IMR-90 (cell line): ENCODE data around the gene CHRNB4. TPM values are rescaled to one million over a fixed set of nuclear protein-coding genes. Genes with fewer than 3 reads are reported as not detected.

Experiments
- ATAC-seq: fragments of 200-7000 bp; cut with Tn5 transposase; 2 replicates; pipeline ENCODE4 v1.9.1; 2020; ENCODE audit warnings: low read depth, mild to moderate bottlenecking, moderate library complexity
- BruUV-seq: library from RNA; stranded (reverse); fragments of 400-500 nt; replicated peaks from 2 replicates; lab custom pipeline; 2021; lab: Mats Ljungman, UMichigan
- CTCF ChIA-PET: fragments of 300-600 bp; formaldehyde crosslinking; extraction: SDS; loops from one replicate; lab custom pipeline; 2021; ENCODE audit warnings: antibody characterized with exemption; lab: Yijun Ruan, JAX
- POLR2A ChIA-PET: fragments of 300-600 bp; sonication (Branson Sonifier 250); formaldehyde crosslinking; loops from one replicate; lab custom pipeline; 2022; ENCODE audit warnings: antibody characterized with exemption; ENCODE audit not compliant: unreplicated experiment; lab: Charles Lee
- DNase-seq: peaks from one replicate; pipeline ENCODE4 v3.0.0; 2013
- H2AFZ ChIP-seq: replicated peaks from 2 replicates; pipeline ENCODE3; 2013; ENCODE audit warnings: low read length, mild to moderate bottlenecking; ENCODE audit not compliant: poor library complexity
- H2AK5ac ChIP-seq: 2 replicates; pipeline ENCODE4 v1.6.1; 2013; ENCODE audit warnings: low read depth, low read length, inconsistent platforms
- H2AK9ac ChIP-seq: replicated peaks from 2 replicates; pipeline ENCODE3; 2013; ENCODE audit warnings: mild to moderate bottlenecking, low read depth, low read length, moderate library complexity; ENCODE audit not compliant: poor library complexity
- H2BK120ac ChIP-seq: 2 replicates; pipeline ENCODE4 v1.6.1; 2013; ENCODE audit warnings: low read depth, low read length, inconsistent platforms
- H2BK15ac ChIP-seq: 3 replicates; pipeline ENCODE4 v1.6.1; 2013; ENCODE audit warnings: low read depth, low read length, inconsistent platforms
- H2BK20ac ChIP-seq: 2 replicates; pipeline ENCODE4 v1.6.1; 2013; ENCODE audit warnings: low read depth, mild to moderate bottlenecking, inconsistent platforms, low read length, moderate library complexity
- H2BK5ac ChIP-seq: 2 replicates; pipeline ENCODE4 v1.6.1; 2013; ENCODE audit warnings: mild to moderate bottlenecking, low read depth, low read length, inconsistent platforms; ENCODE audit not compliant: poor library complexity, severe bottlenecking
- H3K14ac ChIP-seq: replicated peaks from 2 replicates; pipeline ENCODE4 v1.6.1; 2013; ENCODE audit warnings: low read depth, low read length, inconsistent platforms
- H3K18ac ChIP-seq: 2 replicates; pipeline ENCODE4 v1.6.1; 2013; ENCODE audit warnings: low read depth, low read length, control low read depth
- H3K23ac ChIP-seq: 2 replicates; pipeline ENCODE4 v1.6.1; 2013; ENCODE audit warnings: low read depth, low read length, inconsistent platforms
- H3K27ac ChIP-seq: 2 replicates; pipeline ENCODE4 v1.5.1; 2013; ENCODE audit warnings: mild to moderate bottlenecking, control low read depth, low read length; ENCODE audit not compliant: insufficient read depth
- H3K27me3 ChIP-seq: 2 replicates; pipeline ENCODE4 v1.6.1; 2013; ENCODE audit warnings: low read length; ENCODE audit not compliant: control insufficient read depth, insufficient read depth
- H3K36me3 ChIP-seq: 2 replicates; pipeline ENCODE4 v1.6.1; 2013; ENCODE audit warnings: low read length, mixed read lengths; ENCODE audit not compliant: control insufficient read depth, insufficient read depth
- H3K4ac ChIP-seq: 2 replicates; pipeline ENCODE4 v1.6.1; 2013; ENCODE audit warnings: low read depth, low read length, inconsistent platforms
- H3K4me1 ChIP-seq: 2 replicates; pipeline ENCODE4 v1.6.1; 2013; ENCODE audit warnings: low read length, mixed read lengths; ENCODE audit not compliant: control insufficient read depth, insufficient read depth
- H3K4me2 ChIP-seq: 2 replicates; pipeline ENCODE4 v1.6.1; 2013; ENCODE audit warnings: low read depth, mild to moderate bottlenecking, control low read depth, low read length, moderate library complexity
- H3K4me3 ChIP-seq: 2 replicates; pipeline ENCODE4 v1.5.1; 2013; ENCODE audit warnings: low read depth, mild to moderate bottlenecking, control low read depth, low read length, moderate library complexity; ENCODE audit not compliant: insufficient read depth
- H3K56ac ChIP-seq: 2 replicates; pipeline ENCODE4 v1.6.1; 2013; ENCODE audit warnings: low read length, inconsistent platforms; ENCODE audit not compliant: insufficient read depth; ENCODE audit errors: extremely low read depth
- H3K79me1 ChIP-seq, 2 experiments: 2 replicates each; pipeline ENCODE4 v1.6.1; 2013; ENCODE audit warnings: low read length in 2 of 2, inconsistent platforms in 1 of 2, low read depth in 1 of 2
- H3K9ac ChIP-seq: 2 replicates; pipeline ENCODE4 v1.6.1; 2013; ENCODE audit warnings: low read depth, low read length, control low read depth
- H3K9me1 ChIP-seq: 2 replicates; pipeline ENCODE4 v1.6.1; 2013; ENCODE audit warnings: low read length, inconsistent platforms; ENCODE audit not compliant: insufficient read depth
- H3K9me3 ChIP-seq: 2 replicates; pipeline ENCODE4 v1.6.1; 2013; ENCODE audit warnings: low read length; ENCODE audit not compliant: control insufficient read depth, insufficient read depth
- H4K20me1 ChIP-seq: 2 replicates; pipeline ENCODE4 v1.6.1; 2013; ENCODE audit warnings: low read length, inconsistent platforms; ENCODE audit not compliant: insufficient read depth
- H4K5ac ChIP-seq: 2 replicates; pipeline ENCODE4 v1.6.1; 2013; ENCODE audit warnings: mild to moderate bottlenecking, low read depth, low read length, control low read depth
- H4K8ac ChIP-seq, 2 experiments: 2 replicates each; pipeline ENCODE4 v1.6.1; 2013; ENCODE audit warnings: low read depth in 2 of 2, low read length in 2 of 2, control low read depth in 1 of 2, inconsistent platforms in 1 of 2
- H4K91ac ChIP-seq: 2 replicates; pipeline ENCODE4 v1.6.1; 2013; ENCODE audit warnings: low read depth, low read length, inconsistent platforms; ENCODE audit not compliant: insufficient read depth
- FOS ChIP-seq: fragments of 150-350 bp; IDR thresholded peaks from 2 replicates; pipeline ENCODE4 v1.6.1; 2016; ENCODE audit warnings: low read depth, low read length
- MXI1 ChIP-seq: IDR thresholded peaks from 2 replicates; pipeline ENCODE4 v1.6.1; 2012; ENCODE audit warnings: low read depth, mild to moderate bottlenecking, low read length, moderate library complexity, borderline replicate concordance
- WGBS, 2 experiments: methylation state at CpG; one replicate each; pipeline versions ENCODE4 v1.1.5 to v1.1.7; 2013; ENCODE audit warnings: missing lambda C conversion rate in 2 of 2; ENCODE audit not compliant: insufficient read length in 1 of 2; ENCODE audit errors: extremely low coverage in 2 of 2; 5-methylcytosine and 5-hydroxymethylcytosine counted together
- dilution Hi-C: fragments of 300-500 bp; cut with HindIII; formaldehyde crosslinking; loops from one replicate; pipeline ENCODE4 v1.14.3; 2018; ENCODE audit warnings: low sequenced_read_pairs; ENCODE audit not compliant: unreplicated experiment
- in situ Hi-C: fragments of 300-500 bp; cut with MboI; formaldehyde crosslinking; loops from 3 replicates; pipeline ENCODE4 v1.14.3; 2019; ENCODE audit warnings: low sequenced_read_pairs, inconsistent platforms, mixed read lengths
- intact Hi-C: fragments of 100-400 bp; cut with micrococcal nuclease; formaldehyde crosslinking; loops from 2 replicates; pipeline ENCODE4 v1.10.0; 2022
- microRNA-seq, 2 experiments: library from miRNA; stranded (forward) in 1 of 2; unstranded in 1 of 2; fragments of 10-50 nt in 1 of 2; fragments of <30 nt in 1 of 2; gene quantifications in 1 of 2; microRNA quantifications in 1 of 2; one replicate each; pipeline versions ENCODE3 to v1.1.0; 2013 to 2020; ENCODE audit not compliant: insufficient read depth in 1 of 2, insufficient read length in 1 of 2, unreplicated experiment in 1 of 2
- polyA plus RNA-seq, 3 experiments: library from polyadenylated mRNA; depleted of rRNA; stranded (reverse); fragments of >200 nt; gene quantifications; 2 replicates each; pipeline ENCODE4 v1.2.3, GENCODE V29; 2012; ENCODE audit warnings: low replicate concordance in 1 of 3
- small RNA-seq, 5 experiments: library from RNA; depleted of rRNA; stranded (forward); fragments of <200 nt; gene quantifications; one replicate each; pipeline ENCODE3, GENCODE V24; 2012
- total RNA-seq: library from RNA; depleted of rRNA; stranded (reverse); fragments of >200 nt; gene quantifications from 2 replicates; pipeline ENCODE4 v1.2.3, GENCODE V29; 2012; rRNA removed

The CHRNB4 gene
- total and polyA plus RNA-seq, 2 of the 4 experiments (the other 2 are of a cell fraction): not detected

- H3K9ac ChIP-seq: no peak overlapping the region
- no peaks in the 10 kb centered on the region for H3K9me1 ChIP-seq
- no peaks in the 10 kb centered on the region for H3K79me1 ChIP-seq
- no peak overlapping the region for H3K18ac ChIP-seq
- H3K9me3 ChIP-seq: no peaks in the 10 kb centered on the region
- H3K4me3 ChIP-seq: no peak overlapping the region
- H2BK20ac ChIP-seq: no peak overlapping the region
- POLR2A ChIA-PET: no interaction called here
- no peak overlapping the region for H4K5ac ChIP-seq
- TF ChIP-seq MXI1: no peak
- TF ChIP-seq FOS: no peak
- no peak overlapping the region for H4K91ac ChIP-seq
- H2AK9ac ChIP-seq: no peak overlapping the region
- no peak overlapping the region for H2AK5ac ChIP-seq
- dilution Hi-C loops (no loop called here), in situ Hi-C loops (no loop called here), intact Hi-C loops (no loop called here)
- H3K36me3 ChIP-seq: no peaks in the 10 kb centered on the region
- no peak for ATAC-seq
- H3K23ac ChIP-seq: no peak overlapping the region
- no peak overlapping the region for H3K4ac ChIP-seq
- H3K27ac ChIP-seq: no peak overlapping the region
- 0 out of 2 replicates have a peak, but pooled peaks cover 1% of the 10 kb centered on the region for H3K27me3 ChIP-seq
- H3K14ac ChIP-seq: no peak overlapping the region
- no peak overlapping the region for H3K4me2 ChIP-seq
- DNase-seq: no peak
- H3K56ac ChIP-seq: no peak overlapping the region
- no peak overlapping the region for H2AFZ ChIP-seq
- 80% methylated on average over 1 of the region's 1 CpG; no CpG with 5 or more reads in 1 of the 2 experiments for WGBS, 2 experiments
- CTCF ChIA-PET: no interaction called here
- no peaks in the 10 kb centered on the region for H4K20me1 ChIP-seq
- no peak overlapping the region for H2BK120ac ChIP-seq
- BruUV-seq: no TSS peak
- no peak overlapping the region for H2BK15ac ChIP-seq
- H4K8ac ChIP-seq: no peak overlapping the region
- no peaks in the 10 kb centered on the region for H3K4me1 ChIP-seq
- H2BK5ac ChIP-seq: no peak overlapping the region
Observed at GRCh38 chr15:78574944-78575343, 66.1 kb downstream of the CHRNB4 start.

Small RNAs within 50 kb of the gene (microRNA-seq; reads per million reads assigned to microRNA genes)
- not detected for gene AC067863.2 (ENCODE audit: insufficient read depth, insufficient read length)

Small RNAs within 50 kb of the gene (small RNA-seq; reads per million reads assigned to genes)
- 0 reads per million in 5 experiments for gene AC067863.2

Other genes with a start within 250 kb of the CHRNB4 start
- gene IREB2, start 203.0 kb downstream of the CHRNB4 start, total RNA-seq: 12.2 and 23.6 TPM in 2 replicates
- gene IREB2, start 203.0 kb downstream of the CHRNB4 start, polyA plus RNA-seq (2012; rRNA removed): 10.0 and 13.5 TPM in 2 replicates
- 3.9 and 5.6 TPM in 2 replicates for gene HYKK, start 133.6 kb downstream of the CHRNB4 start, total RNA-seq
- gene HYKK, start 133.6 kb downstream of the CHRNB4 start, polyA plus RNA-seq (2012; rRNA removed): 2.7 and 3.8 TPM in 2 replicates
- gene PSMA4, start 100.8 kb downstream of the CHRNB4 start, total RNA-seq: 208 and 344 TPM in 2 replicates
- 209 and 239 TPM in 2 replicates for gene PSMA4, start 100.8 kb downstream of the CHRNB4 start, polyA plus RNA-seq (2012; rRNA removed)
- 0.54 and 1.4 TPM in 2 replicates for gene CHRNA5, start 75.7 kb downstream of the CHRNB4 start, total RNA-seq
- gene CHRNA5, start 75.7 kb downstream of the CHRNB4 start, polyA plus RNA-seq (2012; rRNA removed): 0.53 and 0.94 TPM in 2 replicates
- gene CHRNA3, start 20.2 kb downstream of the CHRNB4 start, total RNA-seq: not detected in 2 replicates
- not detected in 2 replicates for gene CHRNA3, start 20.2 kb downstream of the CHRNB4 start, polyA plus RNA-seq (2012; rRNA removed)
- gene ADAMTS7, start 170.3 kb upstream of the CHRNB4 start, total RNA-seq: 0.83 and 1.4 TPM in 2 replicates
- gene ADAMTS7, start 170.3 kb upstream of the CHRNB4 start, polyA plus RNA-seq (2012; rRNA removed): 12.6 and 13.2 TPM in 2 replicates
- gene MORF4L1, start 231.7 kb upstream of the CHRNB4 start, total RNA-seq: 217 and 485 TPM in 2 replicates
- 354 and 392 TPM in 2 replicates for gene MORF4L1, start 231.7 kb upstream of the CHRNB4 start, polyA plus RNA-seq (2012; rRNA removed)